Activated naive CD4-positive, alpha-beta T cell treated with anti-CD3 and anti-CD28 coated beads, Interleukin-2, amount 10 ng/mL, durations not matched to agents 7 days and 5 days (primary cell): ENCODE results near the gene CDH4.

Experiments used
- CTCF ChIA-PET: fragments of 350-600 bp; sonication (Branson Sonifier 250); formaldehyde crosslinking; loops from one replicate; lab custom pipeline; 2021; ENCODE audit warnings: antibody characterized with exemption; lab: Charles Lee
- DNase-seq: peaks from one replicate; pipeline ENCODE4 v3.0.0-alpha.2; 2020
- H3K27ac Mint-ChIP-seq: one replicate; pipeline ENCODE4 v1.8.0; 2021; ENCODE audit warnings: mild to moderate bottlenecking, moderate library complexity, mixed read lengths
- H3K27me3 Mint-ChIP-seq: one replicate; pipeline ENCODE4 v1.8.0; 2021; ENCODE audit warnings: mild to moderate bottlenecking, mixed read lengths
- H3K36me3 Mint-ChIP-seq: one replicate; pipeline ENCODE4 v1.8.0; 2021; ENCODE audit warnings: mixed read lengths
- H3K4me1 Mint-ChIP-seq: one replicate; pipeline ENCODE4 v1.8.0; 2021; ENCODE audit warnings: mixed read lengths
- H3K4me3 Mint-ChIP-seq: one replicate; pipeline ENCODE4 v1.8.0; 2021; ENCODE audit warnings: mild to moderate bottlenecking, moderate library complexity, mixed read lengths
- H3K9me3 Mint-ChIP-seq: one replicate; pipeline ENCODE4 v1.8.0; 2021; ENCODE audit warnings: mixed read lengths

The CDH4 gene

GRCh38 chr20:61884571-61885389 is 632.7 kb downstream of the CDH4 start:
- Mint-ChIP-seq H3K27ac (no peak overlapping the region), H3K27me3 (peaks cover 18% of the 10 kb centered on the region), H3K4me1 (peaks cover 9% of the 10 kb centered on the region), H3K4me3 (no peak overlapping the region), H3K9me3 (peaks cover 6% of the 10 kb centered on the region), H3K36me3 (no peaks in the 10 kb centered on the region)
- no peak for DNase-seq
- CTCF ChIA-PET = interaction anchor here (1.0 to 1.6 kb wide), 2 partner anchors 11 to 23 kb away, joined by 4 read pairs; no protein-coding TSS in a partner anchor

GRCh38 chr20:61885759-61886715 is 634.0 kb downstream of the CDH4 start:
- Mint-ChIP-seq H3K27ac (no peak overlapping the region), H3K4me3 (no peak overlapping the region), H3K9me3 (peaks cover 9% of the 10 kb centered on the region), H3K36me3 (no peaks in the 10 kb centered on the region), H3K4me1 (peaks cover 9% of the 10 kb centered on the region), H3K27me3 (peaks cover 18% of the 10 kb centered on the region)
- CTCF ChIA-PET = interaction anchor here (1.0 to 1.6 kb wide), 2 partner anchors 10 to 24 kb away, joined by 4 read pairs; no protein-coding TSS in a partner anchor
- DNase-seq = no peak

DNA sequence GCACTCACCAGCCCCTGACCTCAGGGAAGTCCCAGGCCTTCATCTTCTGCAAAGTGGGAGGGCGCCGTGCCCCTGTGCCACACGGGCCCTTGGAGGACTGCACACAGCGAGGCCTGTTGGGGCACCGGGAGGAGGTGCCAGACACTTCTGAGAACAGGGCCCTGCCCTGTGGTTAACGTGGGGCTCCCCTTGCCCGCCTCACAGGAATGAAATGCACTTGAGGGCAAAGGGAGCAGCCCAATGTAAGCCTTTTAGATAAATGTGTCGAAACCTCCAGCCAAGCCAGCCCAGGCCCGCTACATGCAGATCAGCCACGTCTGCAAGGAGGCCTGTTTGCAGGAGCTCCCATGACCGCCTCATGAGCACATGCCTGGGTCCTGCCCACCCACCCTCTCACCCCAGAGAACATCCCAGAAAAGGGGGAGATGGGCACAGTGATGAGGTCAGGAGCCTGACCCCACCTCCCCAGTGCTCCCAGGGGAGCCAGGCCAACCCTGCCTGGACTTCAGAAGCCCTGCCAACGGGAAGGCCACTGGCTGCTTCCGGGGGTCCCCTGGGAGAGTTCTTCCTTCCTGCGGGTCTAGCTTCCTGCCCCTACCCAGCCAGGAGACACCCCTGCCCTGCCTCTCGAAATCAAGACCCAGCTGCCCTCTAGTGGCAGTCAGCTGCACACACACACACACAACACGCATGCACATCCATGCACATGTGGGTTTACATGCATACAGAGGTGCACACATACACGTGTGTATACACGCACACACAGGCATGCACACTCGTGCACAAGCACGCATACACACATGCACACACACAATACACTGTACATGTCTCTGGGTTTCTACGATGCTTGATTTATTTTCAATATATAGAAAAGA is 634.9 kb downstream of the CDH4 start:
- Mint-ChIP-seq H3K9me3 (peaks cover 9% of the 10 kb centered on the region), H3K27me3 (peaks cover 17% of the 10 kb centered on the region), H3K27ac (no peak overlapping the region), H3K36me3 (no peaks in the 10 kb centered on the region), H3K4me1 (peaks cover 9% of the 10 kb centered on the region), H3K4me3 (no peak overlapping the region)
- DNase-seq = peak; percentile 56
- CTCF ChIA-PET = interaction anchor here (0.9 to 1.1 kb wide), 2 partner anchors 8 to 9 kb away, joined by 3 to 4 read pairs; no protein-coding TSS in a partner anchor

GRCh38 chr20:61887596-61888093 is 635.6 kb downstream of the CDH4 start:
- Mint-ChIP-seq H3K27ac (no peak overlapping the region), H3K4me3 (no peak overlapping the region), H3K4me1 (peaks cover 9% of the 10 kb centered on the region), H3K9me3 (peaks cover 9% of the 10 kb centered on the region), H3K27me3 (peaks cover 14% of the 10 kb centered on the region), H3K36me3 (no peaks in the 10 kb centered on the region)
- CTCF ChIA-PET = interaction anchor here (0.9 to 1.1 kb wide), 2 partner anchors 9 kb away, joined by 3 to 4 read pairs; no protein-coding TSS in a partner anchor
- DNase-seq = no peak

DNA sequence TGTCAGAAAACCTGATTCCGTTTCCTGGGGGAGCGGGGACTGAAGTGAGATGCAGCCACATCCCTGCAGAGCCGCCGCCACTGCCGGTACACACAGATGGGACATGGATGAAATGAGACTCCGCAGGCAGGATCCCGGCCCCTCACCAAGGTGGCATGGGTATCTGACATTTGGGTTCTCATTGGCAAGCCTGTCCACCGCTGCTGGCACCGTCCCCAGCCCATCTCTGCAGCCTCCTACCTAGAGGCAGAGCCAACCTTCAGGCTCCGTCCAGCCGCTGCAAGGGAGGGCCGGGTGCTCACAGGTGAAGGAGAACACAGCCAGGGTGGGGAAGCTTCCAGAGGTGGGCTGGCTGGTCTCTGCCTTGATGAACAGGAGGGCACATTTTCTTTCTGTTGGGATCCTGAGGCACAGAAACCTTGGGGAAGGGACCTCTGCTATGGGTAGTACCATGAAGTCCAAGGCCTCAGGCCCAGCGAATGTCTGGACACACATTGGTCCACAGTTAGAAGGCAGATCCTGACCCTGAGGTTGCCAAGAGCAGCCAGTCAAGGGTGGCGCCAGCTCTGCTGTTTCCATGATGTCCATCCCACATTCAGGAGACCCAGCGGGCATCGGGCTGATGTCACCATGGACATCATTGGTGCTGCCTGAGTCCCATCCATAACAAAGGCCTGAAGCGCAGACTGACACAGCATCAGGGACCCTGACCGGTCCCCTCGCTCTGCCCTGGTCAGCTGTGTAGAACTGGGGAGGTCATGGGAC is 636.2 kb downstream of the CDH4 start:
- peaks cover 10% of the 10 kb centered on the region for H3K27me3 Mint-ChIP-seq
- no peak overlapping the region for H3K27ac Mint-ChIP-seq
- CTCF ChIA-PET = no interaction called here
- no peak overlapping the region for H3K4me3 Mint-ChIP-seq
- H3K36me3 Mint-ChIP-seq = no peaks in the 10 kb centered on the region
- DNase-seq = no peak
- H3K9me3 Mint-ChIP-seq = peaks cover 9% of the 10 kb centered on the region
- H3K4me1 Mint-ChIP-seq = peaks cover 3% of the 10 kb centered on the region

DNA sequence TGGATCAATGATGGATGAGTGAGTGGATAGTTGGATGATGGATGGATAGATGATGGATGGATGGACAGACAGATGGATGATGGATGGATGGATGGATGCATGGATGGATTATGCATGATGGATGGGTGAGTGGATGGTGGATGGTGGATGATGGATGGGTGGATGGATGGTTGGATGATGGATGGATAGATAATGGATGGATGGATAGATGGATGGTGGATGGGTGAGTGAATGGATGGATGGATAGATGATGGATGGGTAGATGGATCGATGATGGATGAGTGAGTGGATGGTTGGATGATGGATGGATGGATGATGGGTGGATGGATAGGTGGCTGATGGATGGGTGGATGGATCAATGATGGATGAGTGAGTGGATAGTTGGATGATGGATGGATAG is 637.6 kb downstream of the CDH4 start:
- Mint-ChIP-seq H3K36me3 (no peaks in the 10 kb centered on the region), H3K27ac (no peak overlapping the region), H3K27me3 (peaks cover 4% of the 10 kb centered on the region), H3K4me1 (peaks cover 3% of the 10 kb centered on the region), H3K9me3 (peaks cover 9% of the 10 kb centered on the region), H3K4me3 (no peak overlapping the region)
- CTCF ChIA-PET = no interaction called here
- DNase-seq = no peak

GRCh38 chr20:61890210-61890609 is 638.1 kb downstream of the CDH4 start:
- H3K27ac Mint-ChIP-seq = no peak overlapping the region
- H3K36me3 Mint-ChIP-seq = no peaks in the 10 kb centered on the region
- DNase-seq = no peak
- no peak overlapping the region for H3K4me3 Mint-ChIP-seq
- H3K9me3 Mint-ChIP-seq = peaks cover 9% of the 10 kb centered on the region
- peaks cover 3% of the 10 kb centered on the region for H3K4me1 Mint-ChIP-seq
- CTCF ChIA-PET = no interaction called here
- H3K27me3 Mint-ChIP-seq = peaks cover 4% of the 10 kb centered on the region

GRCh38 chr20:61891476-61891875 is 639.4 kb downstream of the CDH4 start:
- Mint-ChIP-seq H3K4me1 (peaks cover 3% of the 10 kb centered on the region), H3K4me3 (no peak overlapping the region), H3K9me3 (peaks cover 9% of the 10 kb centered on the region), H3K27ac (no peak overlapping the region), H3K27me3 (peaks cover 4% of the 10 kb centered on the region), H3K36me3 (no peaks in the 10 kb centered on the region)
- no peak for DNase-seq
- CTCF ChIA-PET = no interaction called here

- Mint-ChIP-seq H3K9me3 (peaks cover 9% of the 10 kb centered on the region), H3K4me3 (no peak overlapping the region), H3K36me3 (no peaks in the 10 kb centered on the region), H3K4me1 (peaks cover 2% of the 10 kb centered on the region), H3K27me3 (peaks cover 3% of the 10 kb centered on the region), H3K27ac (no peak overlapping the region)
- DNase-seq = no peak
- CTCF ChIA-PET = no interaction called here
Measured at GRCh38 chr20:61891916-61892649, 640.0 kb downstream of the CDH4 start.

- Mint-ChIP-seq H3K36me3 (no peaks in the 10 kb centered on the region), H3K4me3 (no peak overlapping the region), H3K27ac (no peak overlapping the region), H3K4me1 (no peaks in the 10 kb centered on the region), H3K9me3 (peaks cover 1% of the 10 kb centered on the region), H3K27me3 (no peaks in the 10 kb centered on the region)
- CTCF ChIA-PET = no interaction called here
- no peak for DNase-seq
Measured at GRCh38 chr20:61895016-61895415, 643.0 kb downstream of the CDH4 start.

- H3K9me3 Mint-ChIP-seq = no peaks in the 10 kb centered on the region
- H3K27me3 Mint-ChIP-seq = no peaks in the 10 kb centered on the region
- CTCF ChIA-PET = interaction anchor here (0.7 to 1.4 kb wide), 6 partner anchors 8 to 1838 kb away, joined by 3 to 5 read pairs (median 4); no protein-coding TSS in a partner anchor
- no peak for DNase-seq
- no peaks in the 10 kb centered on the region for H3K36me3 Mint-ChIP-seq
- H3K4me1 Mint-ChIP-seq = no peaks in the 10 kb centered on the region
- no peak overlapping the region for H3K27ac Mint-ChIP-seq
- H3K4me3 Mint-ChIP-seq = no peak overlapping the region
Measured at GRCh38 chr20:61895686-61896057, 643.6 kb downstream of the CDH4 start.
